Stimulated activated CD4-positive, alpha-beta T cell treated with anti-CD3 and anti-CD28 coated beads, Interleukin-1b, Interleukin-23, amount 100 ng/mL, for 4 hours (primary cell): ENCODE data around the gene RALGAPA1.
"Not testable (repeated sequence)": the region's sequence is repeated elsewhere in the genome, so short reads cannot be mapped to it uniquely, and the experiment has no call there.

ENCODE experiments used
- DNase-seq, 2 donors: peaks; one replicate each; pipeline ENCODE4 v3.0.0-alpha.2; 2020; ENCODE audit warnings: low read depth in 2 of 2

The RALGAPA1 gene

GRCh38 chr14:35699791-35700444 is 109.2 kb downstream of the RALGAPA1 start:
- no peak for DNase-seq

- DNase-seq = no peak
Measured at GRCh38 chr14:35696575-35696974, 112.5 kb downstream of the RALGAPA1 start.

- DNase-seq = no peak
Measured at GRCh38 chr14:35696119-35696518, 113.0 kb downstream of the RALGAPA1 start.

GRCh38 chr14:35695647-35696046 is 113.4 kb downstream of the RALGAPA1 start:
- no peak for DNase-seq

- DNase-seq = no peak
Measured at GRCh38 chr14:35695072-35695471, 114.0 kb downstream of the RALGAPA1 start.

GRCh38 chr14:35689000-35689460 is 120.1 kb downstream of the RALGAPA1 start:
- DNase-seq = no peak

- DNase-seq = no peak
Measured at GRCh38 chr14:35688126-35688826, 120.8 kb downstream of the RALGAPA1 start.

- DNase-seq = no peak
Measured at GRCh38 chr14:35687335-35687939, 121.7 kb downstream of the RALGAPA1 start.

GRCh38 chr14:35683688-35684087 is 125.4 kb downstream of the RALGAPA1 start:
- not testable (repeated sequence) for DNase-seq

- no peak for DNase-seq
Measured at GRCh38 chr14:35682802-35683201, 126.3 kb downstream of the RALGAPA1 start.

GRCh38 chr14:35678403-35679028 is 130.6 kb downstream of the RALGAPA1 start:
- DNase-seq = no peak

- DNase-seq = no peak
Measured at GRCh38 chr14:35669782-35670181, 139.3 kb downstream of the RALGAPA1 start.

GRCh38 chr14:35666429-35667043 is 142.6 kb downstream of the RALGAPA1 start:
- DNase-seq = no peak

- DNase-seq = no peak
Measured at GRCh38 chr14:35661875-35662274, 147.2 kb downstream of the RALGAPA1 start.

GRCh38 chr14:35653045-35653444 is 156.1 kb downstream of the RALGAPA1 start:
- DNase-seq = no peak

GRCh38 chr14:35643513-35643912 is 165.6 kb downstream of the RALGAPA1 start:
- DNase-seq = no peak

GRCh38 chr14:35637851-35638250 is 171.2 kb downstream of the RALGAPA1 start:
- DNase-seq = no peak

- no peak for DNase-seq
Measured at GRCh38 chr14:35637269-35637668, 171.8 kb downstream of the RALGAPA1 start.

GRCh38 chr14:35632676-35633075 is 176.4 kb downstream of the RALGAPA1 start:
- no peak for DNase-seq

GRCh38 chr14:35632271-35632670 is 176.8 kb downstream of the RALGAPA1 start:
- no peak for DNase-seq

- no peak for DNase-seq
Measured at GRCh38 chr14:35631071-35631805, 177.9 kb downstream of the RALGAPA1 start.
